A549 treated with AZD9567 at 1 μM for 4 hours (cell line): ENCODE data around the gene LACTB. TPM values are rescaled to one million over a fixed set of nuclear protein-coding genes. Genes with fewer than 3 reads are reported as not detected.

Source experiments
- total RNA-seq: library from RNA; stranded (reverse); fragments of 200-300 nt; extraction: Qiagen RNA extraction; gene quantifications from 5 replicates; pipeline ENCODE4 v1.2.3, GENCODE V29; 2022; ENCODE audit not compliant: insufficient read depth

LACTB gene, protein sequence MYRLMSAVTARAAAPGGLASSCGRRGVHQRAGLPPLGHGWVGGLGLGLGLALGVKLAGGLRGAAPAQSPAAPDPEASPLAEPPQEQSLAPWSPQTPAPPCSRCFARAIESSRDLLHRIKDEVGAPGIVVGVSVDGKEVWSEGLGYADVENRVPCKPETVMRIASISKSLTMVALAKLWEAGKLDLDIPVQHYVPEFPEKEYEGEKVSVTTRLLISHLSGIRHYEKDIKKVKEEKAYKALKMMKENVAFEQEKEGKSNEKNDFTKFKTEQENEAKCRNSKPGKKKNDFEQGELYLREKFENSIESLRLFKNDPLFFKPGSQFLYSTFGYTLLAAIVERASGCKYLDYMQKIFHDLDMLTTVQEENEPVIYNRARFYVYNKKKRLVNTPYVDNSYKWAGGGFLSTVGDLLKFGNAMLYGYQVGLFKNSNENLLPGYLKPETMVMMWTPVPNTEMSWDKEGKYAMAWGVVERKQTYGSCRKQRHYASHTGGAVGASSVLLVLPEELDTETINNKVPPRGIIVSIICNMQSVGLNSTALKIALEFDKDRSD
- total RNA-seq = 23.1 to 32.2 TPM (median 27.3 TPM) in 5 replicates

DNA sequence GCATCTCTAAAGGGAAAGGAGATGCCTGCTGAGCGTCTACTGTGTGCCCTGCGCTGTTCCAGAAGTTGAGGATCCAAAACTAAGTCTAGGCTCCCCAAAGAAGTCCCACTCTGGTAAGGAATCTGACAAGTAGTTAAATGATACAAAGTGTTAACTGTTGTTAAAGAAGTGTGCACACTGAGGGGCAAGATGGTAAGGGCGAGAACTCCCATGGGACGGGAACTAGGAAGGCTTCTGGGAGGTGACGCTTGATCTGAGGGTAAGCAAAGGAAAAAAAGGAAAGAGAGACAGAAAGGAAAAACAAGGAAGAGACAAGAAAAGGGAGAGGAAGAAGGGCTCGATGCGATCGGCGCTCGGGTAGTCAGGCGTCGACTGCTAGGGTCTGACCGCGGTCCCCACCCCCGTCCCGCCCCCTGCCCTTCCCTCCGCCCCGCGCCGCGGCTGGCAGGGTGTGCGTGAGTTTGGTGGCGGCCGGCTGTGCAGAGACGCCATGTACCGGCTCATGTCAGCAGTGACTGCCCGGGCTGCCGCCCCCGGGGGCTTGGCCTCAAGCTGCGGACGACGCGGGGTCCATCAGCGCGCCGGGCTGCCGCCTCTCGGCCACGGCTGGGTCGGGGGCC, at the start of gene LACTB:
TSS of gene LACTB (plus strand) at position 480 of the 620 bp plus-strand sequence. CDS start at position 491, 11 bp downstream.

DNA sequence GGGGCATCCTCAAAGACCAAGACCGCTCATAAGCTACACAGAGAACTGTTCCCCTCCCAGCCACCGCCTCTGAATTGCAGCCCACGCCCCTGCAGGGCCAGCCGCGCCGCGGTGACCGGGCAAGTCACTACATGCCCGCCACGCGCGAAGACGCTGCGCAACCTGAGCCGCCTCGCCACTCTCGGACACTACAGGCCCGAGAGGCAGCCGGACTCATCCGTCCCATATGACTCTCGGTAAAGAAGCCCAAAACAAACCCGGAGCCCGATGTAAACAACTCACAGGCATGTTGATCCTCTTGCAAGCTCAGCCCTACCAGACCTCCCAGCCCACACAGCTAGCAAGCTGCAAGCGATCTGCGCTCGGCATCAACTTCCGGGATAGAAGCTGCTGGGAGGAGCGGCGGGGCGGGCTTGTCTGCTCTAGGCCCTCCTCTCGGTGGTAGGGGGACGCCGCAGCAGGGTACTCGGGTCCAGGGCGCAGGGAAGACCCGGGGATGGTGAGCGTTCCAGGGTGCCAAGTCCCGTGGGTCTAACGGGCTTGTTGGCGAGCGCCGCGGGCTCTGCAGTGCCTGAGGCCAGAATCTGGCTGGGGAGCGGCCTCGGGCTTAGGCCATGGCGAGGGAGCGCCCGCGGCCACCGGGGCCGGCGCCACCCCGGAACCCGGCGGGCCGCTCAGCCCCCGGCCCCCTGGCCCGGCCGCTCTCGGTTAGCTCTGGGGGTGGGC, 35.6 kb downstream of the LACTB start, which contains the start of gene RPS27L:
TSS of gene RPS27L (minus strand) at position 360 of the 726 bp plus-strand sequence. CDS start at position 288, 72 bp downstream.

DNA sequence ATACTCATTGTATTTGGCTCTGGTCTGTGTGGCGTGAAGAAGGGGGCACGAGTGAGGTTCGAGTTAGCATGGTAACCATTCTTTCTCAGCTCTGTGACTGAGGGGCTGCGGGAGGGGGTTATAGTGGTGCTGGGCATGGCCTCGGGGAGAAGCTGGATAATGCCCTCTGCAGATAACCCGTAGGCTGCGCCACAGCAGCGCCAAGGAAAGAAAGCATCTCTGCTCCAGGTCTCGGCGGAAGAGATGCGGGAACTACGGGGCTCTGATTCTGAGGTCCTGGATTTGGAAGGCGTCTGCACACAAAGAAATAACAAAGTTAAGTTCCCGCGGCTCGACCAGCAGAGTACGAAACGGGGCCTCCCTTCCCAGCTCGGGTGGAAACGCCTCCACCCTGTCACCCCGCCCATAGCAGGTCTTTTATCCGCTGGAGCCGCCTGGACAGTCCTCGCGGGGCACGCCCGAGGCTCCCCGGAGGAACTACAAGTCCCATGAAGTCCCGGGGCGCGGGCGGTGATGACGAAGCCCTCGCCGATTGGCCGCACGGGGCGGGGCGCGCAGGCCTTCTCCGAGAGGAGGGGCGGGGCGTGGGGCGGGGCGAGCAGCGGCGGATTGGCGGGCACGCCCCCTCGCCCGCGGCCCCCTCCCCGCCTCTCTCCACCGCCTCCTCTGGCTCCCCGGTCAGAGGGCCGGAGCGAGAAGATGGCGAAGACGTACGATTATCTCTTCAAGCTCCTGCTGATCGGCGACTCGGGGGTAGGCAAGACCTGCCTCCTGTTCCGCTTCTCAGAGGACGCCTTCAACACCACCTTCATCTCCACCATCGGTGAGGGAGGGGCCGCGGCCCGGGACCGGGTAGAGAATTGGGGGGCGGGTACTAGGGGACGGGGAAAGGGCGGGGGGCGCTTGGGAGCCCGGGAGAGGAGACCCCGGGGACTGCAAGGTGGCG, 67.5 kb downstream of the LACTB start, which contains the start of gene RAB8B:
TSS of gene RAB8B (plus strand) at position 681 of the 946 bp plus-strand sequence. CDS start at position 700, 19 bp downstream.

Other genes with a start within 250 kb of the LACTB start
- 390 to 454 TPM (median 433 TPM) in 5 replicates for gene TPM1, start 79.1 kb upstream of the LACTB start, total RNA-seq
- 403 to 450 TPM (median 414 TPM) in 5 replicates for gene RPS27L, start 35.6 kb downstream of the LACTB start, total RNA-seq
- gene RAB8B, start 67.7 kb downstream of the LACTB start, total RNA-seq = 8.7 to 22.6 TPM (median 11.5 TPM) in 5 replicates
- 20.1 to 24.0 TPM (median 21.1 TPM) in 5 replicates for gene APH1B, start 155.7 kb downstream of the LACTB start, total RNA-seq